Activated T-cell treated with anti-CD3 and anti-CD28 coated beads, Interleukin-2, amount 50 U/mL, for 24 hours (primary cell): ENCODE measurements around the gene COA8.
"Not testable (repeated sequence)": the region's sequence is repeated elsewhere in the genome, so short reads cannot be mapped to it uniquely, and the experiment has no call there.

ENCODE experiments used
- DNase-seq: peaks from one replicate; pipeline ENCODE4 v3.0.0-alpha.2; 2020
- H3K27ac Mint-ChIP-seq: 2 replicates; pipeline ENCODE4 v1.8.0; 2020; ENCODE audit warnings: mild to moderate bottlenecking, mixed read lengths
- H3K27me3 Mint-ChIP-seq: 2 replicates; pipeline ENCODE4 v1.8.0; 2020; ENCODE audit warnings: mixed read lengths
- H3K36me3 Mint-ChIP-seq: 2 replicates; pipeline ENCODE4 v1.8.0; 2020; ENCODE audit warnings: low read depth, mixed read lengths
- H3K4me1 Mint-ChIP-seq: 2 replicates; pipeline ENCODE4 v1.8.0; 2020; ENCODE audit warnings: low read depth, mixed read lengths
- H3K4me3 Mint-ChIP-seq: 2 replicates; pipeline ENCODE4 v1.8.0; 2020; ENCODE audit warnings: mild to moderate bottlenecking, moderate library complexity, mixed read lengths
- H3K9me3 Mint-ChIP-seq: 2 replicates; pipeline ENCODE4 v1.8.0; 2020; ENCODE audit warnings: mixed read lengths

Gene COA8

DNA sequence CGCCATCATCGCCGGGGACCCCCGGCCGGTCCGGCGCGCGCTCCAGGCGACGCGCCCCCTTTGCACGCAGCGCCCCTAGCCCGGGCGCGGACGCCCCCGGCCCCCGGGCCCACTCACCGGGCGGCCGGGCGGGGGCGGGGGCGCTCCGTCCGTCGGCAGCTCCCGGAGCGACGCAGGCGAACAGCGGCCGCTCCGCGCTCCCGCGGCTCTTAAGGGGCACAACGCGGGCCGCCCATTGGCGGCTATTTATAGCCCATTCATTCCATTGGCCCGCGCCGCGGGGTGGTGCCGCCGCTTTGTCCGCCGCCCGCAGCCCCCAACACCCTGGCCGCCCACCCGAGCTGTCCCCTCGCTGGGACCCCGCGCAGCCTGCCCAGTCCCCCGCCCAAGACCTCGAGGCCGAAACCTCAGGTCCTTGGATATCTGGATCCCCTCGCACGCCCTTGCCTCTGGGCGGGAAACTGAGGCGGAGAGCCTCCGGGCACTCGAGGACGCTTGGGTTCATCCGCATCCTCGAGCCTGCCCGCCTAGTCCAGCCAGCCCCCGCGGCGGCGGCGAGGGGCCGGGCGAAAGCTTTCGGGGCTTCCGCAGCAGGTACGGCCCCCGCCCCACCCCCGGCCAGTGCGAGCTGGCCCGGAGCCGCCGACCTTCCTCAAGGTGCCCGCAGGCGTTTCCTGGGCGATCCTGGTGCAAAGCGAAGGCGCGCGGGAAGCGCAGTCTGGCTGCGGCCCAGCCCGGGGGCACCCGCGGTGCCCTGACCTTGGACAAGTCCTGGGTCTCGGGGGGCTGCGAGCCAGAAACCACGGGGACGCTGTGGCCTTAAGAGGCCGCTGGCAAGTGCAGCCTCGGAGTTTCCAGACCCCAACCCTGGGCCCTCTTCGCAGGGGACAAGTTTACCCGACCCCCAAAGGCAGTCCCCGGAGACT lies 39.8 kb upstream of the COA8 start, which contains the start of gene CKB:
TSS of gene CKB (minus strand) at position 182 of the 926 bp plus-strand sequence. CDS start 337 bp downstream, outside the sequence.
- H3K9me3 Mint-ChIP-seq = no peaks in the 10 kb centered on the region
- H3K36me3 Mint-ChIP-seq = no peaks in the 10 kb centered on the region
- DNase-seq = no peak
- H3K27ac Mint-ChIP-seq = peak within 1 kb of the TSS; percentile 18
- peak within 1 kb of the TSS; percentile 36 for H3K4me3 Mint-ChIP-seq
- H3K27me3 Mint-ChIP-seq = peaks cover 26% of the 10 kb centered on the region
- H3K4me1 Mint-ChIP-seq = peaks cover 20% of the 10 kb centered on the region

GRCh38 chr14:103523575-103523954 lies 39.2 kb upstream of the COA8 start:
- Mint-ChIP-seq H3K36me3 (no peaks in the 10 kb centered on the region), H3K9me3 (no peaks in the 10 kb centered on the region), H3K4me3 (no peak overlapping the region), H3K4me1 (peaks cover 24% of the 10 kb centered on the region), H3K27me3 (peaks cover 26% of the 10 kb centered on the region), H3K27ac (no peak overlapping the region)
- DNase-seq = no peak

GRCh38 chr14:103524002-103524935 lies 38.5 kb upstream of the COA8 start:
- Mint-ChIP-seq H3K4me1 (peaks cover 24% of the 10 kb centered on the region), H3K27ac (no peak overlapping the region), H3K9me3 (no peaks in the 10 kb centered on the region), H3K4me3 (no peak overlapping the region), H3K36me3 (peaks cover 2% of the 10 kb centered on the region), H3K27me3 (peaks cover 21% of the 10 kb centered on the region)
- DNase-seq = no peak

GRCh38 chr14:103525430-103526246 lies 37.1 kb upstream of the COA8 start:
- H3K4me3 Mint-ChIP-seq, H3K27ac Mint-ChIP-seq, H3K9me3 Mint-ChIP-seq, DNase-seq: not testable (repeated sequence)
- Mint-ChIP-seq H3K27me3 (peaks cover 12% of the 10 kb centered on the region), H3K36me3 (peaks cover 15% of the 10 kb centered on the region), H3K4me1 (peaks cover 29% of the 10 kb centered on the region)

- Mint-ChIP-seq H3K27me3 (peaks cover 12% of the 10 kb centered on the region), H3K4me1 (peaks cover 36% of the 10 kb centered on the region), H3K27ac (no peak overlapping the region), H3K36me3 (peaks cover 23% of the 10 kb centered on the region), H3K4me3 (no peak overlapping the region), H3K9me3 (no peaks in the 10 kb centered on the region)
- DNase-seq = no peak
Observed at GRCh38 chr14:103526247-103526913, 36.4 kb upstream of the COA8 start.

- peaks cover 28% of the 10 kb centered on the region for H3K36me3 Mint-ChIP-seq
- peak overlapping the region; percentile 94 for H3K4me3 Mint-ChIP-seq
- peaks cover 40% of the 10 kb centered on the region for H3K4me1 Mint-ChIP-seq
- no peak for DNase-seq
- no peaks in the 10 kb centered on the region for H3K9me3 Mint-ChIP-seq
- H3K27ac Mint-ChIP-seq = peak overlapping the region; percentile 69
- H3K27me3 Mint-ChIP-seq = peaks cover 12% of the 10 kb centered on the region
Observed at GRCh38 chr14:103526914-103527248, 35.9 kb upstream of the COA8 start.

GRCh38 chr14:103527408-103528145 lies 35.2 kb upstream of the COA8 start:
- Mint-ChIP-seq H3K27ac (peak overlapping the region; percentile 97), H3K27me3 (peaks cover 12% of the 10 kb centered on the region), H3K4me1 (peaks cover 38% of the 10 kb centered on the region), H3K36me3 (peaks cover 34% of the 10 kb centered on the region), H3K4me3 (peak overlapping the region; percentile 94), H3K9me3 (no peaks in the 10 kb centered on the region)
- no peak for DNase-seq

GRCh38 chr14:103528146-103528586 lies 34.6 kb upstream of the COA8 start:
- Mint-ChIP-seq H3K27ac (peak overlapping the region; percentile 97), H3K36me3 (peaks cover 34% of the 10 kb centered on the region), H3K9me3 (no peaks in the 10 kb centered on the region), H3K4me3 (peak overlapping the region; percentile 94), H3K27me3 (peaks cover 12% of the 10 kb centered on the region), H3K4me1 (peaks cover 38% of the 10 kb centered on the region)
- no peak for DNase-seq

GRCh38 chr14:103528587-103529382 lies 34.0 kb upstream of the COA8 start, which contains the start of gene TRMT61A:
TRMT61A (plus strand) TSS chr14:103529196; CDS start chr14:103529979, 783 bp downstream.
- Mint-ChIP-seq H3K4me1 (peaks cover 38% of the 10 kb centered on the region), H3K36me3 (peaks cover 38% of the 10 kb centered on the region), H3K27me3 (peaks cover 5% of the 10 kb centered on the region), H3K27ac (peak within 1 kb of the TSS; percentile 97), H3K4me3 (peak within 1 kb of the TSS; percentile 94), H3K9me3 (no peaks in the 10 kb centered on the region)
- DNase-seq = peak; percentile 87

DNA sequence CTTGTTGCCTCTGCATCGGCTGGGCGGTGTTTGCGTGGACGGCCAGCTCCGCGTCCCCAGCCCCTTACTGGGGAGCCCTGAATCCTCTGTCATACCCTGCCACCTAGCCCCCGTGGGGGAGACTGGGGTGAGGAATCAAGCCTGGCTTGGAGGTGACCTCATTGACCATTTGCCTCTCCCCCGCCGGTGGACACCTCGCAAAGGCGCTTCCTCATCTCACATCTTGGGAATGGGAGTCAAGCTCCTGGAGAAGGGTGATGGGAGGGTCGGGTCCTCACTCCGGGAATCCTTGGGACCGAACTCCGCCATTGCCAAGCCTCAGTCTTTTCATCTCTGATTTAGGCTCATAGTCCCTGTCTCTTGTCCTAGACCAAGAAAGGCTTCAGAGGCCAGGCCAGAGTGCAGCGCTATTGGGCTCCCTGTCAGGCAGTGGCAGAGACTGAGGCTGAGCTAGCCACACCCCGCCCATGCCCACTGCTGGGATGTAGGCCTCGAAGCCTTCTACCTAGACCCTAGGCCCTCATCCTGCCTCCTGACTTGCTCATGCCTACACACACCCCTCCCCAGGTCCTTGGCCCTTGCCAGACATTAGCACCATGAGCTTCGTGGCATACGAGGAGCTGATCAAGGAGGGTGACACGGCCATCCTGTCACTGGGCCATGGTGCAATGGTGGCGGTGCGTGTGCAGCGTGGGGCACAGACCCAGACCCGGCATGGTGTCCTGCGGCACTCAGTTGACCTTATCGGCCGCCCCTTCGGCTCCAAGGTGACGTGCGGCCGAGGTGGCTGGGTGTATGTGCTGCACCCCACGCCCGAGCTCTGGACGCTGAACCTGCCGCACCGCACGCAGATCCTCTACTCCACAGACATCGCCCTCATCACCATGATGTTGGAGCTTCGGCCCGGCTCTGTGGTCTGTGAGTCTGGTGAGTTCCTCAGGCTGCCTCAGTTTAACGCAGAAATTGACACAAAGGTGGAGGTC lies 33.1 kb upstream of the COA8 start:
- H3K27me3 Mint-ChIP-seq = no peaks in the 10 kb centered on the region
- H3K4me1 Mint-ChIP-seq = peaks cover 38% of the 10 kb centered on the region
- peak overlapping the region; percentile 94 for H3K4me3 Mint-ChIP-seq
- H3K27ac Mint-ChIP-seq = peak overlapping the region; percentile 96
- no peaks in the 10 kb centered on the region for H3K9me3 Mint-ChIP-seq
- H3K36me3 Mint-ChIP-seq = peaks cover 42% of the 10 kb centered on the region
- DNase-seq = no peak

DNA sequence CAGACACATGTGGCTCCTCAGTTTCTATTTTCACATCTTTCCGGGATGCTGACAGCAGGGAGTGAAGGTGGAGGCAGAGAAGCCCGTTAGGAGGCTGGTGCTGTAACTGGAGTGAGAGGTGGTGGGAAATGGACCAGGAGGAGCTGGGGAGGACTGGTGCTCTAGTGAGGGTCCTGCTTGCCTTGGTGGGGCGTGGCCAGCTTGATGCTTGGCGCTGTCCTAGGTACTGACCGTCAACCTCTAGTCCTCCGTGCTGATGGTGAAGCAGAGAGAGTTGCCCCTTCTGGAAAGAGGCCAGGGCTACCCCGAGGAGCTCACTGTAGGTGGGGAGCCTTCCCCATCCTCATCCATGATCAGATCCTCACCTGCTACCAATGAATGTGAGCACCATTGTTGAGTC lies 32.4 kb upstream of the COA8 start:
- Mint-ChIP-seq H3K4me1 (peaks cover 38% of the 10 kb centered on the region), H3K4me3 (peak overlapping the region; percentile 94), H3K27me3 (no peaks in the 10 kb centered on the region), H3K9me3 (no peaks in the 10 kb centered on the region), H3K36me3 (peaks cover 47% of the 10 kb centered on the region), H3K27ac (peak overlapping the region; percentile 96)
- DNase-seq = no peak
